K562 (cell line): ENCODE data around the gene SND1. TPM values are rescaled to one million over a fixed set of nuclear protein-coding genes. Genes with fewer than 3 reads are reported as not detected.

Experiments used
- MIER1 ChIP-seq: fragments of 450-650 bp; IDR thresholded peaks from 2 replicates; pipeline ENCODE4 v1.6.1; 2016; ENCODE audit warnings: antibody characterized with exemption, mild to moderate bottlenecking, low read depth
- NR4A1 ChIP-seq, 2 experiments: fragments of 250-450 bp in 1 of 2; fragments of 450-650 bp in 1 of 2; sonication (Bioruptor Pico) in 1 of 2; IDR thresholded peaks; 2 replicates each; pipeline versions ENCODE4 v1.4.0 to v1.6.1; 2016 to 2020; ENCODE audit warnings: mild to moderate bottlenecking in 2 of 2, missing compliant biosample characterization in 1 of 2, missing genetic modification characterization in 1 of 2, moderate library complexity in 1 of 2
- RCOR1 ChIP-seq, 2 experiments: IDR thresholded peaks; 2 replicates each; pipeline ENCODE4 v1.6.1; 2012; ENCODE audit warnings: low read depth in 2 of 2, low read length in 2 of 2, borderline replicate concordance in 1 of 2, improper control_type of control experiment in 1 of 2
- SMAD4 ChIP-seq: fragments of 250-450 bp; sonication (Bioruptor Pico); conservative IDR thresholded peaks from 2 replicates; pipeline ENCODE4 v1.8.0; 2021; ENCODE audit warnings: inconsistent platforms, mild to moderate bottlenecking, moderate library complexity
- THAP12 ChIP-seq: fragments of 250-450 bp; sonication (Bioruptor Pico); IDR thresholded peaks from 2 replicates; pipeline ENCODE4 v1.9.0; 2021; ENCODE audit warnings: mild to moderate bottlenecking, inconsistent platforms
- TOE1 ChIP-seq, 2 experiments: fragments of 450-650 bp in 1 of 2; sonication (generic) in 1 of 2; formaldehyde crosslinking in 1 of 2; IDR thresholded peaks; 2 replicates each; pipeline versions ENCODE4 v1.7.1 to v1.8.0; 2016 to 2022; ENCODE audit warnings: borderline replicate concordance in 2 of 2, mild to moderate bottlenecking in 2 of 2, antibody characterized with exemption in 1 of 2, inconsistent platforms in 1 of 2, low read depth in 1 of 2, missing genetic modification reagents in 1 of 2, moderate library complexity in 1 of 2
- UBTF ChIP-seq, 2 experiments: IDR thresholded peaks; 2 replicates each; pipeline ENCODE4 v1.6.1; 2012; ENCODE audit warnings: improper control_type of control experiment in 2 of 2, low read depth in 2 of 2, low read length in 2 of 2, borderline replicate concordance in 1 of 2
- WHSC1 ChIP-seq: IDR thresholded peaks from one replicate; pipeline ENCODE4 v1.6.1; 2012; ENCODE audit warnings: low read length, control low read depth, inconsistent platforms
- ZNF143 ChIP-seq: sonication (generic); formaldehyde crosslinking; IDR thresholded peaks from 2 replicates; pipeline ENCODE4 v1.9.0; 2022; ENCODE audit warnings: mild to moderate bottlenecking, missing genetic modification reagents
- ZNF318 ChIP-seq, 2 experiments: fragments of 450-650 bp; IDR thresholded peaks; 2 replicates each; pipeline ENCODE4 v1.6.1; 2016; ENCODE audit warnings: mild to moderate bottlenecking in 2 of 2, borderline replicate concordance in 1 of 2, low read depth in 1 of 2, moderate library complexity in 1 of 2
- polyA plus RNA-seq, 8 experiments: library from polyadenylated mRNA; depleted of rRNA in 4 of 8; stranded (reverse) in 5 of 8; unstranded in 3 of 8; fragments of >200 nt; fragmentation: Nextera tagmentation in 2 of 8; fragmentation: Illumina TruSeq in 1 of 8; extraction: Ambion mirVana in 2 of 8; extraction: Trizol in 1 of 8; gene quantifications; 2 replicates each; pipeline versions ENCODE4 v1.2.1 to v1.2.3, GENCODE V29; 2011 to 2014; ENCODE audit warnings: inconsistent platforms in 1 of 8, missing spikeins in 1 of 8
- total RNA-seq, 7 experiments: library from RNA; depleted of rRNA in 6 of 7; stranded (reverse); fragments of >200 nt in 6 of 7; fragmentation: Illumina TruSeq in 2 of 7; extraction: Trizol in 2 of 7; gene quantifications; 2 replicates each; pipeline versions ENCODE4 v1.2.1 to v1.2.3, GENCODE V29; 2011 to 2021; ENCODE audit warnings: low replicate concordance in 1 of 7

SND1 gene
- total and polyA plus RNA-seq, 9 of the 15 experiments (the other 6 are each of a cell fraction or from before 2014, with no cell fraction given) = 46.5 to 307 (median 191) TPM

GRCh38 chr7:128135515-128136214, 483.7 kb downstream of the SND1 start (continued):
- TF ChIP-seq UBTF (IDR thresholded peaks at IDR 0.05; ENCODE audit: borderline replicate concordance in 1 of 2, low read depth in 2 of 2, low read length in 2 of 2) = 0 out of 4 replicates have a peak, but pooled peaks of 1 of the 2 experiments have one; percentile 61
- TF ChIP-seq MIER1 = peak; percentile 71; the same call in 1 of the 2 replicates
- TF ChIP-seq THAP12 (CRISPR knock-in tag) = peak; percentile 88; the same call in 1 of the 2 replicates
- TF ChIP-seq WHSC1 = no peak
- TF ChIP-seq ZNF318 (IDR thresholded peaks at IDR 0.05; ENCODE audit: borderline replicate concordance in 1 of 2, low read depth in 1 of 2) = no peak
- peak; percentile 77 for TF ChIP-seq SMAD4 (CRISPR knock-in tag)
- TF ChIP-seq ZNF143 (CRISPR knock-in tag) = peak; percentile 45; the same call in 1 of the 2 replicates
- no peak for TF ChIP-seq RCOR1 (IDR thresholded peaks at IDR 0.05; ENCODE audit: borderline replicate concordance in 1 of 2, low read depth in 2 of 2, low read length in 2 of 2)
- no peak for TF ChIP-seq TOE1 (IDR thresholded peaks at IDR 0.05; ENCODE audit: borderline replicate concordance)
- TF ChIP-seq TOE1 (CRISPR knock-in tag; IDR thresholded peaks at IDR 0.05; ENCODE audit: borderline replicate concordance, low read depth) = 0 out of 2 replicates have a peak, but pooled peaks have one; percentile 60
- no peak for TF ChIP-seq NR4A1 (CRISPR knock-in tag; IDR thresholded peaks at IDR 0.05)
- TF ChIP-seq NR4A1 (tag; IDR thresholded peaks at IDR 0.05) = peak; percentile 64
